GM21423 (cell line): ENCODE data around the gene ORM2.

ENCODE experiments used
- ATAC-seq: cut with Tn5 transposase; IDR thresholded peaks from one replicate; pipeline ENCODE4 v1.9.1; 2021; ENCODE audit warnings: mild to moderate bottlenecking, moderate library complexity; ENCODE audit not compliant: unreplicated experiment

ORM2 gene

DNA sequence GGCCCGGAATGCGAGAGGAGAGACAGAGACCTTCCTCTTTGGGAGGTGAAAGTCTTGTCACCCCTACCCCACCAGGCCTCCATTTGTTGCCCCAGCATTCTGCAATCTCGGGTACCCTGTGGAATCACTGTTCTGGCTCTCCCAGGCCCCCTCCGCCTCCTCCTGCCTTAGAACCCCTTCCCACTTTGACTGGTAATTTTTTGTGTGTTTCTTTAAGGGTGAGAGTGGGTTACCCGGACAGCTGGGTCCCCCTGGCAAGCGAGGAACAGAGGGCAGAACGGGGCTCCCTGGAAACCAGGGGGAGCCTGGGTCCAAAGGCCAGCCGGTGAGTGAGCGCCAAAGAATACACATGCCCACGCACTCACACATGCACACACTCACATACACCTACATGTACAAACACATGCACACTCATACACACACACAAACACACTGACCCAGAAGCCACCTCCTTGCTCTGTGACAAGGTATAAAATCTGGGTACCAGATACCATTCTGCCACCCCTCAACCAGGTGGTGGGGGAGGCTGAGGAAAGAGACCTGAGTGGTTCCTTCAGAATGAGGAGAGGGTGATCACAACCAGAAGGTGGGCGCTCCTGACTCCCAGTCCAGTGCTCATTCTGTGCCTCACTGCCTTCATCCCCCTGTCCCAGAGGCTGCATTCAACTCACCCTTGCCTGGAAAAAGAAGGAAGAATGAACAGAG lies 37.6 kb upstream of the ORM2 start:
- ATAC-seq: no peak

DNA sequence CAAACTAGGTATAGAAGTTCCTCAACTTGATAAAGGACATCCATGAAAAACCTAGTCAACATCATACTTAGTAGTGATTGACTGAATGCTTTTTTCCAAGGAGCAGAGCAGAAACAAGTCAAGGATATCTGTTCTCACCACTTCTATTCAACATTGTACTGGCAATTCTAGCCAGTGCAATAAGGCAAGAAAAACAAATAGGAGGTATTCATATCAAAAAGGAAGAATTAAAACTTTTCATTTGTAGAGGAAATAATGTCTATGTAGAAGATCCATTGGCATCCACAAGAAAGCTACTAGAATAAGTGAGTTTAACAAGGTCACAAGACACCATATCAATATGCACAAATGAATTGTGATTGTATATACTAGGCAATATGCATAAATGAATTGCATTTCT lies 35.0 kb upstream of the ORM2 start:
- ATAC-seq: no peak

DNA sequence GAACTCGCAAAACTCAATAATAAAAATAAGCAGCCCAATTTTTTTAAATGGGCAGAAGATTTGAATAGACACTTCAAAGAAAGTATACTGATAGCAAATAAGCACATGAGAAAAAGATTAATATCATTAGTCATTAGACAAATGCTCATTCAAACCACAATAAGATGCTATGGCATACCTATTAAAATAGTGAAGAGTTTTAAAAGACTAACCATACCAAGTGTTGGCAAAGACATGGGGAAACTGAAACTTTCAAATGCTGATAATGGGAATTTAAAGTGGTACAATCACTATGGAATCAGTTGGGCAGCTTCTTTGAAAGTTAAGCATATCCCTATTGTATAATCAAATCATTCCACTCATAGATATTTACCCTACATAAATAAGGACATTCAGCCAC lies 33.3 kb upstream of the ORM2 start:
- no peak for ATAC-seq

DNA sequence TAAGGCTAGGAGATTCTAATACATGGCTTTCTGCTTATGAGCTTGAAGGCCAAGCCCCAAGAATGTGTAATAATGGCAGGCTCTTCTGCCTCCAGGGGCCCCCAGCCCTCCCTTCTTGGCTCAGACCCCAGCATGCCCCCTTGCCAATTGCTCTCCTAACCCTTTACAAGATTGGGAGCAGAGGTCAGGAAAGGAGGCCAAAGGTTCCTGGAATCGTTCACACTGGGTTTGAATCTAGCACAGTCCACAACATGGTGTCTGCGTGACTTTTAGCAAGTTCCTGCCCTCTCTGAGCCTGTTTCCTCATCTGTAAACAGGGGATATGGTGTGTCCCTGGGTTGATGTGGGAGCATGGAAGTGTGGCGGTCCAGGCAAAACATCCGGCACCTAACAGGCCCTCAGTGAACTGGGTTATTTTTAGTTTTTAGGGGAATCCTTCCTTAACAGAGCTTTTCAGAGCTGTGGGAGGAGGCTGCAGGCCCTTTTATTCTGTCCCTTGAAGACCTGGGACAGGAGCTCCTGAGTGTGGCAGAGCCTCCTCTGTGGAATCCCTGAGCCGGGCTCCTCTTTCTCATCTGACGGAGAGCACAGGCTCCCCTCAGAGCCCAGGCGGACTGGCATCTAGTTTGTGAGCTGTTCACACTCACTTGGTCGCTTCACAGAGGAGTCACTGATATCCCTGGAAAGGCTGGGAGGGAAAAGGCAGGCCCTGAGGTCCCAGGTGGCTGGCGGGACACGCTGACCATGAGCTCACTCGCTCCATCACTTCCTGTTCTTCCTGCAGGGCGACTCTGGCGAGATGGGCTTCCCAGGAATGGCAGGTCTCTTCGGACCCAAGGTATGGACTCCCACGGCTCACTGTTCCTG lies 30.1 kb upstream of the ORM2 start:
- no peak for ATAC-seq

DNA sequence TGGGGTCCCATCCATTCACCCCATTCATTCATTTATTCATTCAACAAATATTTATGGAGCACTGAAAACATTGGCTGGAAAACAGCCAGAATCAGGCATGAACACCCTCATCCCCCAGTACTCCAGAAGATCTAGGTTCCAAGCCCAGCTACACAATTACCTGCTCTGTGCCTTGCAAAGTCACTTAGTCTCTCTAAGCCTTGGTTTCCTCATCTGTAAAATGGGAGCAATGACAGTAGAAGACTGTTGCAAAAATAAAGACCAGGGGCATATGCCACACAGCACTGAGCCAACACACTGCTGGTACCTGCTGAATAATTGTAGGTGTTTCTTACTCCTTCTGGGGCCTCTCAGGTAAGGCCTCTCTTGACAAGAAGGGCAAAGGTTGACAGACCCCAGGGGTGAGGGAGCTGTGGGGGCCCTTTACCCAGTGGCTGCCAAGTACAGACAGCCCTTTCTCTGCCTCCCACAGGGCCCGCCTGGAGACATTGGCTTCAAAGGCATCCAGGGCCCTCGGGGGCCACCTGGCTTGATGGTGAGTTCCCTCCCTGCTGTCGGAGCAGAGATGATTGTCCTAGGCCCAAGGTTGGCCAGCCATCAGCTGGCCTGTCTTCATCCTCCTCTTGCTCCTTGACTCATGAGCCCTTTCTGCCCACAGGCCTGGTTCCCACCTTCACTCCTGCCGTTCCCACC lies 29.4 kb upstream of the ORM2 start:
- ATAC-seq: no peak

DNA sequence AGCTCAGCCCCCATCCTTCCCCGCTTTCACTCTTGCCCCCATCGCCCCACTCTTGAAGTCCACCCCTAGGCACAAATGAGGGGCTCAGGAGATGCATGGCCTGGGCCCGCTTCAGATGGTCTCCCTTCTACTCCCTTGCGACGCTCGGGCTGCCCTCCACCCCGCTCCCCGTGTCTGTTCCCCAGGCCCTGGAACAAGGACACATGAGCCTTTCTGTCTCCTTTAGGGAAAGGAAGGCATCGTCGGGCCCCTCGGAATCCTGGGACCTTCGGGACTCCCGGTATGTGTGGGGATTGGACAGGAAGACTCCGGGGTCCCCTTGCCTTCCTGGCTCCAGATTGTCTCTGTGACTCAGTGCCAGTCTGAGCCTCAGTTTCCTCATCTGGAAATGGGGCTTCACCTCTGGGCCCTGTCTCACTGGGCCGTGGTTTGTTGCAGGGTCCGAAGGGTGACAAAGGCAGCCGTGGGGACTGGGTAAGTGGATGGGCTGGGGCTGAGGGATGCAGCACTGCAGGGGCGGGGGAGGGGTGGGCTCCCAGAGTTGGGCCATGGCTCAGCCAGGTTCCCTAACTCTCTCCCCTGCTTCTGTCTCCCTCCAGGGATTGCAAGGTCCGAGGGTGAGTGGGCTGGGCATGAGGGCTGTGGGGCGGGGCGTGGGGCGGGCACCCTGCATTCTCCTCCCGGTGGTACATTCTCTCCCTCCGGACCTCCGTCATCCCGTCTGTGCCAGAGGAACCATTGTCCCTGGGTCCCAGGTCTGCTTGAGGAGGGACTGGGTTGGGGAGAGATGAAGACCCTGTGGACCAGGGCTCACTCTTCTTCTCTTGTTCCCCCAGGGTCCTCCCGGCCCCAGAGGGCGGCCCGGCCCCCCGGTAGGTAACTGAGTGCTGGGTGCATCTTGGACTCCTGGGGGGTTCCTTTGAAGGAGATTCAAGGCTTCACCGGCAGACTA lies 28.5 kb upstream of the ORM2 start:
- no peak for ATAC-seq

DNA sequence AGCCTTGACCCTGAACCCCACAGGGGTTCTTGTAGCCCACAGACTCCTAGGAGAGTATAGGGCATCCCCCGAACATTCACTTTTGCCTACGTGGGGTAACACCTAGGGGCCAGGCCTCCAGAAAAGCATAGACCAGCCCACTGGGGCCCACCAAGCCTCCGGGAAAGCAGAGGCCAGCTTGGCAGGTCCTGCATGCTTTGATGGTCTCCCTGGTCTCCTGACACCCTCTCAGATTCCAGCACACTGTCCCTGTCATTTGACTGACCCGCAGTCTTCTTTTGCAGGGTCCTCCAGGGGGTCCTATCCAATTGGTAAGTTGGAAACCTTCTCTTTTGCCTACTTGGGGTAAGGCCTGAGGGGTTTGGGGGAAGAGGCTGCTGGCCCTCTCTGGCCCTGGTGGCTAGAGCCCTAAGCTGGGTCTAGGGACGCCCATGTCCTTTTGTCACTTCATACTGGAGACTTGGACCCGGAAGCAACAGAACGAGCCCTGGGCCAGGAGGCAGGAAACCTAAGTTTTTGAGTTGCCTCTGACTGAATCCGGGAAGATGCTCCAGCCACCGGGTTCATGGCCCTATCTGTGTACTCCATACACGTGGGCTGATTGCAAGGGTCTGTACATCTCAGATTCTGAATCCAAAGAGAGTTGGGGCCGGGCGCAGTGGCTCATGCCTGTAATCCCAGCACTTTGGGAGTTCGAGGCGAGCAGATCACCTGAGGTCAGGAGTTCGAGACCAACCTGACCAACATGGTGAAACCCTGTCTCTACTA lies 27.7 kb upstream of the ORM2 start:
- ATAC-seq: no peak

DNA sequence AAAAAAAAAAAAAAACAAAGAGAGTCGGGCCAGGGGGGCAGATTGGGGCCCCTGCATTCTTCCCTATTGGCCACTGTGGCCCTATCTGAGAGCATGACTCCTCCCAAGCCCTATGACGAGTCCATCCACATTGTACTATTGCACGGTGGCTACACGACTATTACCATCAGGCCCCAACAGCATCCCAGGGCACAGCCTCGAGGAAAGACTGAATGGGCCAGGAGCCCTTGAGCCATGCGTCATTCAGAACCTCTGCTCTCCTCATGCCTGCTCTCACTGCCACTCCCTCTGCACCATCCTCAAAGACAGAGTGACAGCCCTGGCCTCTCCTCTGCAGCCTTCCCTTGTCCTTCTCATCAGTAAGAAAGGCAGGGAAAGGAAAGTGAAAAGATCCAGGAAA lies 26.9 kb upstream of the ORM2 start:
- no peak for ATAC-seq

DNA sequence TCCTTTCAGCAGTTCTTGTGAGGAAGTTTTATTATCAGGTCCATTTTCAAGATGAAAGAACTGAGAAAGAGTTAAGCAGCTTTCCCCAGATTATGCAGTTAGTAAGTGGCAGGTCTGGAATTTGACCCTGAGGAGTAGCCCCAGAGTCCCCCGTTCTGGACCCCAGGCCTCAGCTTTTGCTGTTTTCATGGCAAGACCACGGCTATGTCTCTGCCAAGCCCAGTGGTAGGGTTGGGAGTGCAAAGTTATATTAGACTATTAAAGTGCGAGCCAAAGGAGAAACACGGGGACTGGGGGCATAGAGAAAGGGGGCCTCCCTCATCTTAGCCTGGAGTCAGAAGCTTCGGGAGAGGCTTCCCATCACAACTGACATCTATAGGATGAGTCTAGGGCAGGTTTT lies 26.1 kb upstream of the ORM2 start:
- ATAC-seq: no peak

DNA sequence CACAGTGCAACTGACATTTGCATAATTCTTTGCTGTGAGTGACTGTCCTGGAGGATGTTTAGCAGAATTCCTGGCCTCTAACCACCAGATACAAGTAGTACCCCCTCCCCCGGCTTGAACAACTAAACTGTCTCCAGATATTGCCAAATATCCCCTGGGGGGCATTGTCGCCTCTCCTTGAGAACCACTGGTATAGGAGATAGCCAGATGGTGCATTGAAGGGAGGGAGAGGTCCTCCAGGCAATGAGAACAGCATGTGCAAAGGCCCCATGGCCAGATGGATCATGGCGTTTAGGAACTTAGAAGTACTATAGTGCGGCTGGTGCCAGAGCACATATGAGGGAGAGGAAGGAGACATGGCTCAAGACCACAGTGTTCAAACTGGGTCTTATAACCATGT lies 25.7 kb upstream of the ORM2 start:
- ATAC-seq: no peak

DNA sequence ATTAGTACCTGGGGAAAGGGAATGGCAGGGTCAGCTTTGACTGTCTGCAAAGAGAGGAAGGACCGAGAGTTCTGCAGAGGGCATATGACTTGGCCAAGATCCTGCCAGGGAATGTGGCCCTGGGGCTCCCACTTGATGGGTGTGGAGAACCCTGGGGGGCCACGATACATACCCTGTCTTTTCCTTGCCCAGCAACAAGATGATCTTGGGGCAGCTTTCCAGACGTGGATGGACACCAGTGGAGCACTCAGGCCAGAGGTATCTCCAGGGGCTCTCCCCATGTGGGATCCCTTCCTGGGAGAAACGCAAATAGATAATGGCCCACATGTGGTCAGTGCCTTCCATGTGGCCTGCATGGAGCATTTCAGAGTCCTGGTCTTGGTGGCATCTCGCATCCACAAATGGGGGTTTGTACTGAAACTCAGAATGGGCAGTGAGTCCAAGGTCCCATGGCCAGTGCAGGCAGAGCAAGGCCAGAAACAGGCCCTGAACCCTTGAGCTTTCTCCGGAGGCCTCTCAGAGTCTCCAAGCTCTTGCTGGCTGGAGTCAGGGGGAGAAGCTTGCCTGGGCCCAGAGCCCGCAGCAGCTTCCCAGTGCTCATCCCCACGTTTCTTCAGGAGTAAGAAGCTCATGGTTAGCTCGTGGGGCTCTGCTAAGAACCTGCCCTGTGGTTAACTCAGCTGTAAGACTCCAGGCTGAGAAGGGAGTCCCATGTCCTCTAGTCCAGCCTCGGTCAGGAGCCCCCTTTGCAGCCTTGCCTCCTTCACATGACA lies 25.1 kb upstream of the ORM2 start:
- no peak for ATAC-seq

DNA sequence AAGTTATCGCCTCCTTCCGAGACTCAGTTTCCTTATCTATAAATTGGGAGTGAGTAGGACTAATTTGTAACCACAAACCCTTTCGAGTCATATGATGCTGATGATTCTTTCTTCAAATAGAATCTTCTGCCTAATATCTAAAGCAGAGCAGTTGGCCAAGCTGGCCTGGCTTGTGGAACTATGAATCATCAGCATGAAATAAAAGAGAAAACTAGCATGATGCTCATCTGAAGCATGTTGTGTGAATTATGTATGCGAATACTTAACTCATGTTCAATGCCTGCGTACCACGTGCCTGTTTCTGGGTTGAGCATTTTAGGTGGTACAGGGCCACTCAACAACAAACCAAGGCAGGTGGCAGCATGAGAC lies 21.8 kb upstream of the ORM2 start:
- ATAC-seq: no peak

DNA sequence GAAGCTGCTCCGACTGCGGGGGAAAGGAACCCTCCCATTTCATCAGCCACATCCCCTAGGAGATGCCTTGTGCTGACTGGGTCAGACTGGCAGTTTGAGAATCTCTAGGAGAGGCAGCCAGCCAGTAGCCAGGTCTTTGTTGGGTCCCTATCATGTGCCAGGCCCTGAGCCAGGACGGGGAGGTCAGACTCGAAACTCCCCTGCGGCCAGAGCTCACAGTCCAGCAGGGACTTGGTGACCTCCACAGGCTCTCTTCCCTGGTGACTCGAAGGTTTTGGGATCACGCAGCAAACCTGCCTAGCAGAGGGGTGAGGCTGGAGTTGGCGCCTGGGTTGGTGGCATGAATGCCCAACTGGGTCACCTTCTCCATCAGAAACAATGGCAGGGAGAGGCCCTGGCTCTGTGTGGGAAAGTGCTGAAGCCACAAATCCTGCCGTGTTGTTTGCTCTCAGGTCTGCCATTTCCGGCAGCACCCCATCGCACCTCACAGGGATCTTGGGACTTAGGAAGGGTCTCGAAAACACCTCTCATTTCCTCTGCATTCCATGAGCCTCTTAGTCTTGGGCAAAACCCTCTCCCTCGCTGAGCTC lies 21.2 kb upstream of the ORM2 start:
- no peak for ATAC-seq

DNA sequence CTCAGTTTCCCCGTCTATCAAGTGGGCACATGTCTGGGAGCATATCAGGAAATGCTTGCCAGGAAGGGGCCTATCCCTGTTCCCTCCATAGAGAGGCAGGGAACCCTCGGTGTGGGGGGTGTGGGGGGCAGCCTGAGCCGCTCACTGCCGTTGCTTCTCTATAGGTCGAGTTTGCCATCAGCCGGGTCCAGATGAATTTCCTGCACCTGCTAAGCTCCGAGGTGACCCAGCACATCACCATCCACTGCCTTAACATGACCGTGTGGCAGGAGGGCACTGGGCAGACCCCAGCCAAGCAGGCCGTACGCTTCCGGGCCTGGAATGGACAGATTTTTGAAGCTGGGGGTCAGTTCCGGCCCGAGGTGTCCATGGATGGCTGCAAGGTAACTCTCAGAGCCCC lies 20.6 kb upstream of the ORM2 start:
- no peak for ATAC-seq

DNA sequence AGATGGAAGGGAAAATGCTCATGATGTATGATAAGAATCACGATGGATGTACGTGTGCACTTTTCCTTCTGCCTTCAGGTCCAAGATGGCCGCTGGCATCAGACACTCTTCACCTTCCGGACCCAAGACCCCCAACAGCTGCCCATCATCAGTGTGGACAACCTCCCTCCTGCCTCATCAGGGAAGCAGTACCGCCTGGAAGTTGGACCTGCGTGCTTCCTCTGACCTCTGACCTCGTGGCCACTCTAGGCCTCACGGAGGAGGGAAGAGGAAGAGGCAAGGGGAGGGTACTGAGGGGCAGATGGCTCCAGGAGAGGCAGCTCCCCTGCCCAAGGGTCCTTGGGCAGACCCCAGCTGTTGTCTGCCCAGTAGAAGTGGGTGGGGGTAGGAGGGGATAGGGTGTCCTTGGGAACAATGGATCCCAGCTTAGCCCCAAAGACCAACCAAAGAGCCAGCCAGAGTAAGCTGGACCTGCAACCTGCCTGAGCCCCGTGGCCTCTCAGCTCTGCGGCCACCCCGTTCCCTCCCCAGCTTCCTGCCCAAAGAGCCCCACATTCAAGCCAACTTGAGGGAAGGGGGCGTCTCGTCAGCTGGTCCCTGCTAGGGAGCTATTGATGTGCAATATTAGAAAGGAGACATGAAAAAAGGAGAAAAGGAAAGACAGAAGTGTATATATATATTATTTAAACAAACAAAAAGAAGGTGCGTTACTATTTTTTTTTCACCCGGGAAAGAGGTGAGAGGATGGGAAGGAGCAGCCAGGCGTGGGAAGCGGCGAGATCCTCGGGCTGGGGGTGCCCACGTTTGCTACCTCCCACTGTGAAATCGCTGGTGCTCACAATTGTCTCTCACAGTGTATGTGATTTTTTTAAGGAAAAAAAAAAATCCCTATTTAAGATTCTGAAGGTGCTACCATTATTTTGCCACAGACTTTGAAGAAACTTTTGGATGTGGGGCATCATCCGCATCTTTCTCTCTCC lies 18.9 kb upstream of the ORM2 start:
- ATAC-seq: no peak

DNA sequence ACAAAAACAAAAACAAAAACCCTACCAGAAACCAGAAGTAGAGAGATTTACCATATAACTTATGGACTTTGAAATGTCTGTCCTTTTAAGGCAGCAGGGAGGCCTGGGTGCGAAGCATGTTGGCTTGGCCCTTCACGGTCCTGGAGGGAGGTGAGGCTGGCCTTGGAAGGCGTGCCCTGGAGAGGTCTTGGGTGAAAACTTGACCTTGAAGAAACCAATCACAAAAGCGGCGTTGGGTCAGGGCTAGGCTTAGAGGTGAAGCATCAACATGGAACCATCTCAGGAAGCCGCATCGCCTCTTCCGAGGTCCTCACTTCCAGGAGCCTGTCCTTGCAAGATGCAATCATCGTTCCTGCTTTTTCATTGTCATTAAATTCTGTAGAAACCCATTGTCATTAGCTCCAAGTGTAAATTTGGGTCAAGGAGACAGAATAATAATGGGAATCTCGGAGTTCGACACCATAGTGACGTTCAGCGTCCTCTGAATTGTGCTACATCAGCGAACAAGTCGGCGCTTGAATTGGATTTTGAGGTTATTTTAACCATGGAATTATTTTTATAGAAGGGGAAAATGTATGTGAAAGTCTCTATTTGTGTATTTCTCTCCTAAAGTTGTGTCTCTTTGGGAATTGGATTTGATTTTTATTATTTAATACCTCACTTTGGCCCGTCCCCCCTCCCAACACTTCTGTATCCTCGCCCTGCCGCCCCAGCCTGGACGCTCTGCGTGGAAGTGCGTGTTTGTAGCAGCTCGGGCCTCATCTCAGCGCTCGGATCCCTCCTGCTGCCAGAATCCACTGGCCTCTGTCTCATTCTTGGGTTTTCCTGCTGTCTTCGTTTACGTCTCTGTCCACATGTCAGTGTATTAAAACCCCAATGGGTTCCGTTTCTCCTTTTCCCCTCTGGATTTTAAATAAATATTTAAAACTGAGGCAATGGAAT lies 17.8 kb upstream of the ORM2 start:
- no peak for ATAC-seq

DNA sequence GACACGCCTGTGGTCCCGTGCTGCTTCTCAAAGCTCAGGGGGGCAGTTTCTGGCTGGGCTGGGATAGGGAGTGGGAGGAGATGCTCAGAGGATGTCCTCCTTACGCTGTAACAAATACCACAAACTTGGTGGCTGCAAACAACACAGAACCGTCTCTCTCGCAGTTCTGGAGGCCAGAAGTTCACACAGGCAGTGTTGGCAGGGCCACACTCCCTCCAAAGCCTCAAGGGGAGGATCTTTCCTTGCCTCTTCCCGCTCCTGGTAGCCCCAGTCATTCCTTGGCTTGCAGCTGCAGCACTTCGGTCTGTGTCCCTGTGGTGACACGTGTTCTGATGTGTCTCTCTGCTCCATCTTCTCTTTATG lies 17.2 kb upstream of the ORM2 start:
- no peak for ATAC-seq
